Activated CD8-positive, alpha-beta memory T cell treated with anti-CD3 and anti-CD28 coated beads, Interleukin-2, amount 50 U/mL, for 1 hour (primary cell): ENCODE results near the gene MYOC.
"Not testable (repeated sequence)": the region's sequence is repeated elsewhere in the genome, so short reads cannot be mapped to it uniquely, and the experiment has no call there.

Experiments used
- DNase-seq: peaks from one replicate; pipeline ENCODE4 v3.0.0-alpha.2; 2020; ENCODE audit errors: extremely low read depth

Gene MYOC

GRCh38 chr1:171606402-171606941 lies 46.0 kb downstream of the MYOC start:
- DNase-seq = no peak

DNA sequence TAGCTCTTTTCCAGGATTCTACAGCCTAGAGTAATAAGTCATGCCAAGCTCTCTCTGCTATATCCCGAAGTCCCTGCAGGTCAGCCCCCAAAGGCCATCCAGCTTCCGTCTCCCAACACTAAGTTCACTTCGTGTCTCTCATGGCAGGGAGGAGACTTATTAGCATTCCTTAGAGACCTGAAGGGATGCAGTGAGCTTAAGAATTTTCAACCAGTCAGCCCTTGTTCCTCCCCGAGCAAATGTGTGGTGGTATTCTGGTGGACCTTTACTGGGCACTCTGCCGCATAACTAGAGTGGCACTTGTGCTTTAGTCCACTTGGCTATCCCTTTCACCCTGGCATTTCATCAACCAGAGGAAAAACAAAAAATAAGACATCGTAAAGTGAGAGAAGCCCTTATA lies 49.4 kb downstream of the MYOC start:
- not testable (repeated sequence) for DNase-seq

DNA sequence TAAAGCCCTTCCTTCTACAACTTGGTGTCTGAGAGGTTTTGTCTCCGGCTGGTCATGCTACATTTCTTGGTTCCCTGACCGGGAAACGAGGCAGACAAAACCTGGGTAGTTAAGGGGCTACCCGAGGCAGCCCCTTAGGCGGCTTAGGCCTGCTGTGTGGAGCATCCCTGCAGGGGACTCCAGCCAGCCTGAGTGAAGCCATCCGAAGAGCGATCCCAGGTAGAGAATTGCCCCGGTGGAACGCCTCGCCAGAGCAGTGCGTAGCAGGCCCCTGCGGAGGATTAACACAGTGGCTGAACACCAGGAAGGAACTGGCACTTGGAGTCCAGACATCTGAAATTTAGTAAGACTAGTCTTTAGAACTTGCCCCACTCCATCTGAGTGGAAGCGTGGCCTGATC lies 51.6 kb downstream of the MYOC start:
- DNase-seq = no peak

GRCh38 chr1:171600310-171600709 lies 52.2 kb downstream of the MYOC start:
- DNase-seq = not testable (repeated sequence)

DNA sequence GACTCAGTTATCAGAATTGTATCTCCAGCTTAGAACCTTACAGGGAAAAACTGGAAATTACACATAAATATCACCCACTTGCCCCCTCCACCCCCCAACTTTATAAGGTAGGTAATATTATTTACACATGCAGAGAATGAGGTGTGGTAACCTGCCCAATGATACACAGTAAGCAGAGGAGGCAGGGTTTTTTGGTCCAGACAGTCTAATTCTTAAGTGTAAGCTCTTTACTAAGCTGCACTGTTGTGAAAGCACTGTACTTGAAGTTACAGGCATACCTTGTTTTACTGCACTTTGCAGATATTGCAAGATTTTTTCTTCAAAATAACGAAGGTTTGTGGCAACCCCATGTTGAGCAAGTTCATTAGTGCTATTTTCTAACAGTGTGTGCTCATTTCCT lies 55.3 kb downstream of the MYOC start:
- DNase-seq = no peak

DNA sequence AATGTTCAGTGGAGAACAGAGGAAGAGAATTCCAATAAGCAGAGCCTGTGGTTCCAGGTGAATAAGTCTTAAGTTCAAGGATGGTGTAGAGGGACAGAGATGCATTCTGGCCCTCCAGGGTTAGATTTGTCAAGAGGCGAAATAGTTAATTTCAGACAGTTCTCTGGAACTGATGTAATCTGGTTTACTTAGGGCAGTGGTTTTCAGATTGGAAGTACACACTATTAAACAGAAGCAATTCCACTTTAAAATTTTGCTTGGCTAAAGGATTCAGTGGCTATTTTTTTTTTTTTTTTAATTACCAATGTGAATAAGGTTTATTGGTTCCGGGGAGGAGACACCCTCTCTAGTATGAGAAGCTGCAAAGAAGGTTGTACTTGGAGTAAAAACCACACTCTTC lies 55.8 kb downstream of the MYOC start:
- DNase-seq = no peak

DNA sequence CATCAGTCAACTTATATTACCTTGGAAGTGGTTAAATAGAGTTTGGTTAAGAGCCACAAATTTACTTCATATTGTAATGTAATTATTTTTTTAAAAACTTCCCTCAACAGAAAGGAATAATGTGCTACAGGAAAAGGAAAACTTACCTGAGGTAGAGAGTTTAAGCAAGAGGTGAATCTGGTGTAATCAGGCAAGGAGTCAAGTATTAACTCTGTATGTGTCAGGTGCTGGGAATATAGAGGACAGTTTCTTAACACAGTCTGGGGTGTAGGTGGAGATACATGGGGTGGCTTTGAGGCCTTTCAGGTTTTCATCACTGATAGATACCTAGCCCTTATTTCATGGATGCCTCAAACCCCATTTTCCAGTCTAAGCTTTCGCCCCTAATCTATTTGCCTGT lies 56.4 kb downstream of the MYOC start:
- DNase-seq = no peak

GRCh38 chr1:171595324-171595723 lies 57.2 kb downstream of the MYOC start:
- no peak for DNase-seq

- DNase-seq = no peak
Observed at GRCh38 chr1:171590022-171590421, 62.5 kb downstream of the MYOC start.

DNA sequence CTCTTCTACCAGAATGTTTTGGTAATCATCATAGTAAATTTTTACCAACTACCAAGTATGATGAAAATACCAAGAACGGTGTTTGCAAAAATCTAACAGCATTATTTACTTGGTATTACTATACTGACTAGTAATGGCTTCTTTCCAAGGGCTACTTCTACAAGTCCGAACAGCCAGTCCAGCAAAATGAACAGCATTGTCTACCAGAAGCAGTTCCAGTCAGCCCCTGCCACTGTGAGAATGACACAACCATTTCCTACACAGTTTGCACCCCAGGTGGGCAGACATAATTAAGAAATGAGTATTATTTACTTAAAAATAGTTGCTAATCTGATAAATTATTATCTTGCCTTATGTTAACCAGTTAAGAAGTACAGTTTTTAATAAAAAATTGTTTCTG lies 64.3 kb downstream of the MYOC start:
- no peak for DNase-seq

DNA sequence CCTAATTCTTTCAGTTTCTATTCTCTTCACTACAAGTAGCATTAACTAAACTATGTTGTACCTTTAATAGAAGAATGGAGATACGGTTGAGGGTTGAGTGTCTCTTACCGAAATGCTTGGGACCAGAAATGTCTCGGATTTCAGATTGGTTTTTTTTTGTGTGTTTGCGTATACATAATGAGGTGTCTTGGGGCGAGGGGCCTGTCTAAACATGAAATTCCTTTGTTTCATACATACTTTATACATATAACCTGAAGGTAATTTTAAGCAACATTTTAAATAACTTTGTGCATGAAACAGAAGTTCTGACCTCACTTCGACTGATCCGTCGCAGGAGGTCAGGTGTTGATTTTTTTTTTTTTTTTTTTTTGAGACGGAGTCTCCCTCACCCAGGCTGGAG lies 66.8 kb downstream of the MYOC start:
- DNase-seq = no peak
